Endothelial cell of umbilical vein (primary cell): Measurements from ENCODE around the gene SEC63. TPM values are rescaled to one million over a fixed set of nuclear protein-coding genes. Genes with fewer than 3 reads are reported as not detected.

ENCODE experiments used
- BruUV-seq: library from RNA; stranded (reverse); fragments of 400-500 nt; replicated peaks from 2 replicates; lab custom pipeline; 2021; lab: Mats Ljungman, UMichigan
- CTCF ChIA-PET: fragments of 300-600, 350-600 bp; sonication (Branson Sonifier 250); formaldehyde crosslinking; loops from one replicate; lab custom pipeline; 2021; ENCODE audit warnings: antibody characterized with exemption, inconsistent platforms; lab: Charles Lee
- POLR2A ChIA-PET: fragments of 300-600, 350-600 bp; sonication (Branson Sonifier 250); formaldehyde crosslinking; loops from one replicate; lab custom pipeline; 2021; ENCODE audit warnings: antibody characterized with exemption, inconsistent platforms; lab: Charles Lee
- DNase-seq: peaks from one replicate; pipeline ENCODE4 v3.0.0-alpha.2; 2011; ENCODE audit warnings: low read depth, low spot score
- FAIRE-seq: peaks from 2 replicates; lab custom pipeline; 2011; peaks lifted over from hg19 to GRCh38; lab: Jason Lieb, UNC
- H2AFZ ChIP-seq: 2 replicates; pipeline ENCODE4 v1.6.0; 2012; ENCODE audit warnings: low read depth, low read length, control low read depth, inconsistent platforms
- H3K27ac ChIP-seq: 2 replicates; pipeline ENCODE4 v1.5.1; 2011; ENCODE audit warnings: low read depth, mild to moderate bottlenecking, control low read depth, low read length, moderate library complexity; ENCODE audit not compliant: insufficient read depth
- H3K27me3 ChIP-seq, 2 experiments: 2 replicates each; pipeline versions ENCODE4 v1.6.0 to v1.6.1; 2011; ENCODE audit warnings: low read length in 2 of 2, mixed read lengths in 1 of 2; ENCODE audit not compliant: control insufficient read depth in 2 of 2, insufficient read depth in 2 of 2
- H3K36me3 ChIP-seq, 2 experiments: 2 replicates in 1 of 2; 3 replicates in 1 of 2; pipeline ENCODE4 v1.5.1; 2011; ENCODE audit warnings: low read length in 2 of 2, mild to moderate bottlenecking in 1 of 2, moderate library complexity in 1 of 2; ENCODE audit not compliant: control insufficient read depth in 2 of 2, insufficient read depth in 2 of 2; ENCODE audit errors: extremely low read depth in 1 of 2
- H3K4me1 ChIP-seq: 3 replicates; pipeline ENCODE4 v1.5.1; 2011; ENCODE audit warnings: mild to moderate bottlenecking, low read length; ENCODE audit not compliant: control insufficient read depth, insufficient read depth; ENCODE audit errors: extremely low read depth
- H3K4me2 ChIP-seq: 2 replicates; pipeline ENCODE4 v1.6.1; 2011; ENCODE audit warnings: low read length, control low read depth, mixed read lengths; ENCODE audit not compliant: insufficient read depth
- H3K4me3 ChIP-seq, 3 experiments: fragments of 200-600 bp in 1 of 3; sonication (generic), shearing (Covaris generic) in 1 of 3; replicated peaks in 1 of 3; 2 replicates each; pipeline ENCODE4 v1.5.1; 2011 to 2016; ENCODE audit warnings: control low read depth in 3 of 3, low read length in 3 of 3, mild to moderate bottlenecking in 2 of 3, inconsistent platforms in 1 of 3, low read depth in 1 of 3, moderate library complexity in 1 of 3; ENCODE audit not compliant: insufficient read depth in 1 of 3
- H3K79me2 ChIP-seq: 2 replicates; pipeline ENCODE4 v1.6.0; 2012; ENCODE audit warnings: low read length, inconsistent platforms; ENCODE audit not compliant: control insufficient read depth, insufficient read depth
- H3K9ac ChIP-seq: replicated peaks from 2 replicates; pipeline ENCODE3; 2011; ENCODE audit warnings: low read length, control low read depth; ENCODE audit not compliant: insufficient read depth; ENCODE audit errors: extremely low read depth
- H3K9me1 ChIP-seq: replicated peaks from 3 replicates; pipeline ENCODE4 v1.6.0; 2011; ENCODE audit warnings: mild to moderate bottlenecking, low read length; ENCODE audit not compliant: control insufficient read depth, insufficient read depth; ENCODE audit errors: extremely low read depth
- H3K9me3 ChIP-seq: replicated peaks from 2 replicates; pipeline ENCODE4 v1.5.1; 2012; ENCODE audit warnings: low read length, inconsistent platforms; ENCODE audit not compliant: control insufficient read depth, insufficient read depth
- H4K20me1 ChIP-seq: replicated peaks from 2 replicates; pipeline ENCODE3; 2011; ENCODE audit warnings: mild to moderate bottlenecking, low read length; ENCODE audit not compliant: control insufficient read depth, insufficient read depth; ENCODE audit errors: extremely low read depth
- CTCF ChIP-seq, 2 donors: IDR thresholded peaks; 1 replicate in 1 of 2; 2 replicates in 1 of 2; pipeline ENCODE4 v1.5.1; 2011; ENCODE audit warnings: low read length in 2 of 2, mild to moderate bottlenecking in 2 of 2, moderate library complexity in 2 of 2, control low read depth in 1 of 2, inconsistent platforms in 1 of 2, low read depth in 1 of 2; ENCODE audit not compliant: insufficient read depth in 1 of 2; ENCODE audit errors: extremely low read depth in 1 of 2
- EZH2 ChIP-seq: IDR thresholded peaks from 2 replicates; pipeline ENCODE4 v1.6.1; 2012; ENCODE audit warnings: borderline replicate concordance, low read depth, mild to moderate bottlenecking, moderate library complexity, low read length, inconsistent platforms; ENCODE audit not compliant: severe bottlenecking
- FOS ChIP-seq: IDR thresholded peaks from 2 replicates; pipeline ENCODE4 v1.6.1; 2011; ENCODE audit warnings: mild to moderate bottlenecking, low read length, moderate library complexity, borderline replicate concordance; ENCODE audit not compliant: insufficient read depth
- GATA2 ChIP-seq: IDR thresholded peaks from 2 replicates; pipeline ENCODE4 v1.7.0; 2011; ENCODE audit warnings: low read depth, mild to moderate bottlenecking, moderate library complexity, mixed read lengths, low read length; ENCODE audit not compliant: insufficient read length, insufficient read depth
- JUN ChIP-seq: IDR thresholded peaks from 2 replicates; pipeline ENCODE4 v1.6.1; 2011; ENCODE audit warnings: borderline replicate concordance, low read depth; ENCODE audit not compliant: insufficient read length, insufficient read depth
- MYC ChIP-seq: IDR thresholded peaks from one replicate; pipeline ENCODE4 v1.6.1; 2011; ENCODE audit warnings: mild to moderate bottlenecking, low read depth, low read length
- POLR2A ChIP-seq: IDR thresholded peaks from 2 replicates; pipeline ENCODE4 v1.6.1; 2012; ENCODE audit warnings: low read depth, mild to moderate bottlenecking, control low read depth, low read length
- POLR2AphosphoS5 ChIP-seq: IDR thresholded peaks from 2 replicates; pipeline ENCODE4 v1.6.1; 2012; ENCODE audit warnings: low read depth, mild to moderate bottlenecking, control low read depth, low read length, moderate library complexity; ENCODE audit not compliant: insufficient read depth
- dilution Hi-C: fragments of 300-500 bp; cut with MboI; formaldehyde crosslinking; loops from one replicate; pipeline ENCODE4 v1.15.0; 2019; ENCODE audit warnings: low sequenced_read_pairs; ENCODE audit not compliant: extremely low pct_ligation_motif_present
- intact Hi-C: fragments of 100-400 bp; cut with micrococcal nuclease; formaldehyde crosslinking; loops from one replicate; pipeline ENCODE4 v1.10.0; 2022
- polyA plus RNA-seq, 4 experiments: library from polyadenylated mRNA; depleted of rRNA in 3 of 4; stranded (reverse) in 3 of 4; unstranded in 1 of 4; fragments of >200 nt; gene quantifications; 2 replicates each; pipeline versions ENCODE4 v1.2.1 to v1.2.3, GENCODE V29; 2011 to 2012; ENCODE audit warnings: missing spikeins in 1 of 4
- total RNA-seq: library from RNA; stranded (reverse); gene quantifications from 2 replicates; pipeline ENCODE4 v1.2.3, GENCODE V29; 2021
- TF ChIP-seq, protein P1 (sequence below): IDR thresholded peaks from 2 replicates; pipeline ENCODE4 v1.6.1; 2011; ENCODE audit not compliant: insufficient read depth, insufficient read length

Gene SEC63
- total and polyA plus RNA-seq, 2 donors (not counting 3 experiments of a cell fraction or from before 2014, with no cell fraction given) = 14.8 to 132 TPM

DNA sequence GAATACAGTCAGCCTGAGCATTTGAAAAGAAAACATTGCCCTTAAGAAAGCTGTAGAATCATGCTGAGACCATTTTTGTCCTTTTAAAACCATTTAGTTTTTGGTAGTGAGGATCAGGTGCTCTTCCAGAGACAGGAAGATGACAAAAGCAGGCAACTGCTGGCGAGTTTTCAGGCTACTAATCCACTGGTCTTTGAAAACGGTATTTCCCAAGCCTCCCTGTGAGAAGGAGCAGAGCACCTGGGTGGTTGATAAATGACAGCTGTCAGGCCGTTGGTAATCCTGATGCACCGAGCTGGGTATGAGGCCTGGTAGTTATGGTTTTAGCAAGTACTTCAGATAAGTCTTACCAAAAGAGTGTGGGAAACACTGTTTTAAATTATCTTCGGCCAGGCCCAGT is 10.1 kb upstream of the SEC63 start:
- dilution Hi-C loops (no loop called here), intact Hi-C loops (no loop called here)
- H3K4me2 ChIP-seq = no peak overlapping the region
- TF ChIP-seq POLR2AphosphoS5 = no peak
- no peak for TF ChIP-seq MYC
- no peak for TF ChIP-seq POLR2A
- TF ChIP-seq EZH2 = no peak
- no peak for TF ChIP-seq JUN
- no peak for TF ChIP-seq FOS
- no peak for TF ChIP-seq CTCF (IDR thresholded peaks at IDR 0.05; ENCODE audit: extremely low read depth in 1 of 2, insufficient read depth in 1 of 2, low read depth in 1 of 2, low read length in 2 of 2)
- no peak for TF ChIP-seq GATA2
- TF ChIP-seq, protein P1, sequence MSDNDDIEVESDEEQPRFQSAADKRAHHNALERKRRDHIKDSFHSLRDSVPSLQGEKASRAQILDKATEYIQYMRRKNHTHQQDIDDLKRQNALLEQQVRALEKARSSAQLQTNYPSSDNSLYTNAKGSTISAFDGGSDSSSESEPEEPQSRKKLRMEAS = no peak
- H3K4me3 ChIP-seq = no peak overlapping the region
- no peaks in the 10 kb centered on the region for H3K36me3 ChIP-seq
- CTCF ChIA-PET = no interaction called here
- FAIRE-seq (no peak), DNase-seq (no peak)
- no TSS peak for BruUV-seq
- no peaks in the 10 kb centered on the region for H3K4me1 ChIP-seq
- H3K27me3 ChIP-seq = peaks cover 6 to 9% of the 10 kb centered on the region in 2 experiments
- H3K79me2 ChIP-seq = no peaks in the 10 kb centered on the region
- H4K20me1 ChIP-seq = no peaks in the 10 kb centered on the region
- POLR2A ChIA-PET = no interaction called here
- no peak overlapping the region for H2AFZ ChIP-seq
- H3K9me3 ChIP-seq = no peaks in the 10 kb centered on the region
- no peak overlapping the region for H3K9ac ChIP-seq
- H3K9me1 ChIP-seq = no peaks in the 10 kb centered on the region
- H3K27ac ChIP-seq = no peak overlapping the region
